Fibroblast of lung (primary cell): ENCODE measurements around the gene PDE8B.

Experiments
- CTCF ChIP-seq, 2 donors: IDR thresholded peaks in 1 of 2; conservative IDR thresholded peaks in 1 of 2; 1 replicate in 1 of 2; 2 replicates in 1 of 2; pipeline ENCODE4 v1.5.1; 2011 to 2012; ENCODE audit warnings: low read length in 2 of 2, control low read depth in 1 of 2, inconsistent platforms in 1 of 2, low read depth in 1 of 2, mild to moderate bottlenecking in 1 of 2
- EZH2 ChIP-seq: IDR thresholded peaks from 2 replicates; pipeline ENCODE4 v1.5.1; 2012; ENCODE audit warnings: low read length, control low read depth, mild to moderate bottlenecking; ENCODE audit errors: missing control alignments

DNA sequence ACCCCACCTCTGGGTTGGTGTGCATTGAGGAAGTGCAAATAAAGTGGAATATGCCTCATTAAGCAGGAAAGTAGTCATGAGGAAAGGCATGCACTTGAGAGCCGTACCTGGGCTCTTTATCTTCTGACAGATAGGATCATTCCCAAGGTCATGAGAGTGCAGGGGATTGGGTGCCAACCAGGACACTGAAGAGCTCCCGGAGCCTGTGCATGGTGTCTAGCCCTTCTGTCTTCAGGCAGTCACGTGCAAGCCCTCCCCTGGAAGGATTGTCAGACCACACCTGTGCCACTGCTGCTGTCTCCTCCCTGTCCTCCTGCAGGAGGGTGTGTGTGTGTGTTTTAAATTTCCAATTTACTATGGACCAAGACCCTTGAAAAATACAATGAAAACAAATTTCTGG lies 69.6 kb downstream of the PDE8B start:
- no peak for TF ChIP-seq CTCF (conservative IDR thresholded peaks at IDR 0.05 in 1 of 2, IDR thresholded peaks at IDR 0.05 in 1 of 2; ENCODE audit: low read depth in 1 of 2, low read length in 2 of 2)
- no peak for TF ChIP-seq EZH2
